Measurements from ENCODE around the gene SLC30A10. TPM values are rescaled to one million over a fixed set of nuclear protein-coding genes. Genes with fewer than 3 reads are reported as not detected.

SLC30A10 gene
- total and polyA plus RNA-seq, 2 of the 13 experiments (the other 11 are each of a cell fraction or from before 2014, with no cell fraction given), result 20.9 to 30.2 TPM

GRCh38 chr1:219927956-219928790 is at the start of gene SLC30A10 (continued):
- TF ChIP-seq MTERF4 (CRISPR knock-in tag; IDR thresholded peaks at IDR 0.05) (peak; percentile 20), ZGPAT (CRISPR knock-in tag; IDR thresholded peaks at IDR 0.05) (no peak; the same call in 1 of the 2 replicates), ZNF737 (CRISPR knock-in tag; IDR thresholded peaks at IDR 0.05; ENCODE audit: borderline replicate concordance) (no peak), RBM39 (IDR thresholded peaks at IDR 0.05; ENCODE audit: low read depth, low read length, poor library complexity, severe bottlenecking) (no peak), ZNF883 (CRISPR knock-in tag; IDR thresholded peaks at IDR 0.05; ENCODE audit: not compliant biosample characterization) (no peak), SNRNP70 (IDR thresholded peaks at IDR 0.05; ENCODE audit: low read depth, low read length) (no peak), ZNF674 (CRISPR knock-in tag; IDR thresholded peaks at IDR 0.05; ENCODE audit: low read depth) (peak; percentile 97; the same call in 1 of the 2 replicates), ZBTB4 (CRISPR knock-in tag; IDR thresholded peaks at IDR 0.05; ENCODE audit: borderline replicate concordance) (0 out of 2 replicates have a peak, but pooled peaks have one; percentile 60), TEAD3 (CRISPR knock-in tag; optimal IDR thresholded peaks at IDR 0.05; ENCODE audit: borderline replicate concordance) (peak; percentile 65), DMAP1 (CRISPR knock-in tag; IDR thresholded peaks at IDR 0.05) (peak; percentile 62), ZNF343 (CRISPR knock-in tag; IDR thresholded peaks at IDR 0.05) (peak; percentile 72; the same call in 1 of the 2 replicates), POLR2AphosphoS5 (IDR thresholded peaks at IDR 0.05; ENCODE audit: low read depth, low read length) (peak; percentile 58; the same call in 1 of the 2 replicates), REPIN1 (CRISPR knock-in tag; IDR thresholded peaks at IDR 0.05; ENCODE audit: borderline replicate concordance, low read depth) (peak; percentile 93), ZNF331 (CRISPR knock-in tag; IDR thresholded peaks at IDR 0.05) (peak; percentile 25; the same call in 1 of the 2 replicates), MBD4 (IDR thresholded peaks at IDR 0.05; ENCODE audit: borderline replicate concordance, low read length) (no peak), ZNF232 (CRISPR knock-in tag; IDR thresholded peaks at IDR 0.05; ENCODE audit: borderline replicate concordance) (no peak), BCL6 (CRISPR knock-in tag; IDR thresholded peaks at IDR 0.05) (0 out of 2 replicates have a peak, but pooled peaks have one; percentile 37), SNAI1 (CRISPR knock-in tag; IDR thresholded peaks at IDR 0.05; ENCODE audit: borderline replicate concordance) (peak; percentile 47; the same call in 1 of the 2 replicates), ZNF430 (CRISPR knock-in tag; IDR thresholded peaks at IDR 0.05) (peak; percentile 86; the same call in 1 of the 2 replicates), ZFP91 (CRISPR knock-in tag; IDR thresholded peaks at IDR 0.05; ENCODE audit: borderline replicate concordance) (peak; percentile 77; the same call in 1 of the 2 replicates)
